ENCODE data around the gene PTTG1IP2. TPM values are rescaled to one million over a fixed set of nuclear protein-coding genes. Genes with fewer than 3 reads are reported as not detected.

PTTG1IP2 gene
- total and polyA plus RNA-seq, 8 donors: not detected

GRCh38 chr7:90446137-90446899, 23.1 kb upstream of the PTTG1IP2 start:
- no peaks in the 10 kb centered on the region for H3K36me3 ChIP-seq
- intact Hi-C loops (cut with DNase I): no loop called here
- peak in 2 of 4 donors; percentile 43 to 76 for ATAC-seq
- H3K27ac ChIP-seq: no peak overlapping the region
- no peak for FAIRE-seq
- 55 to 58% methylated on average over 4 of the region's 4 CpGs for WGBS, 2 donors
- TF ChIP-seq, protein P1, sequence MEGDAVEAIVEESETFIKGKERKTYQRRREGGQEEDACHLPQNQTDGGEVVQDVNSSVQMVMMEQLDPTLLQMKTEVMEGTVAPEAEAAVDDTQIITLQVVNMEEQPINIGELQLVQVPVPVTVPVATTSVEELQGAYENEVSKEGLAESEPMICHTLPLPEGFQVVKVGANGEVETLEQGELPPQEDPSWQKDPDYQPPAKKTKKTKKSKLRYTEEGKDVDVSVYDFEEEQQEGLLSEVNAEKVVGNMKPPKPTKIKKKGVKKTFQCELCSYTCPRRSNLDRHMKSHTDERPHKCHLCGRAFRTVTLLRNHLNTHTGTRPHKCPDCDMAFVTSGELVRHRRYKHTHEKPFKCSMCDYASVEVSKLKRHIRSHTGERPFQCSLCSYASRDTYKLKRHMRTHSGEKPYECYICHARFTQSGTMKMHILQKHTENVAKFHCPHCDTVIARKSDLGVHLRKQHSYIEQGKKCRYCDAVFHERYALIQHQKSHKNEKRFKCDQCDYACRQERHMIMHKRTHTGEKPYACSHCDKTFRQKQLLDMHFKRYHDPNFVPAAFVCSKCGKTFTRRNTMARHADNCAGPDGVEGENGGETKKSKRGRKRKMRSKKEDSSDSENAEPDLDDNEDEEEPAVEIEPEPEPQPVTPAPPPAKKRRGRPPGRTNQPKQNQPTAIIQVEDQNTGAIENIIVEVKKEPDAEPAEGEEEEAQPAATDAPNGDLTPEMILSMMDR (IDR thresholded peaks at IDR 0.05): no peak
- no peak for DNase-seq
- no peaks in the 10 kb centered on the region for H3K4me1 ChIP-seq
- H3K27me3 ChIP-seq: no peaks in the 10 kb centered on the region
- no peak overlapping the region for H3K4me3 ChIP-seq
- H3K9me3 ChIP-seq: no peaks in the 10 kb centered on the region

DNA sequence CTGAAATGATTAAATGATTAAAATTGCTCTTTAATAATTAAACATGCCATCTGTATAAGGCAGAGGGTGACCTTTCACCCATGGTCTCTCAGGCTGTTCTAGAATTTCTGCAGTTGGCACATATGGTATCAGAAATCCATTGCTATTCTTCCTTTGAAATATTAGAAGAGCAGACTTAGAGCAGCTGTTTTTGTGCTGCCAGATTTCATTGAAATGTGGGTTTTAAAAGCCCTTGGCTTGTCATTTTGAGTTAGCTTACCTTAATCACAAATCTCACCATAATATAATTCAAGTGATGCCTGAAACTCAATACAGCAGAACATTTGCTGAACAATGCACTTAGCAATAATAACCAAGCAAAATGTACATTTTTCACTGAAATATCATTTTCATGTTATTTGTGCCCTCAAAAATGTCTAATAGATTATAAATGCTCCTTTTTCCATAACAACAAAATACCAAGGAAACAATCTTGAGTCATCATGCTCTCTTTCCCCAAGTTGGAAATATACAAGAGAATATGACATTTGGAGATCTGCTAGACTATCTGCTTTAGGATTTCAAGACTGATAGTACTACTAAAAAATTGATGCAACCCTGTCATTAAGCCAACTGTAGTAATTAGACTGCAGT, 16.1 kb upstream of the PTTG1IP2 start:
- no peaks in the 10 kb centered on the region for H3K36me3 ChIP-seq
- no peak overlapping the region for H3K4me3 ChIP-seq
- ATAC-seq (peak in 1 of 4 donors; percentile 37), DNase-seq (no peak), FAIRE-seq (no peak)
- peaks cover 8 to 28% (median 10%) of the 10 kb centered on the region in 3 donors for H3K4me1 ChIP-seq
- H3K27ac ChIP-seq: no peak overlapping the region
- no peaks in the 10 kb centered on the region for H3K27me3 ChIP-seq
- TF ChIP-seq, protein P1 (IDR thresholded peaks at IDR 0.05): no peak
- intact Hi-C loops (cut with DNase I): loop anchor here in 1 of 3 donors (10.0 kb wide), 1 partner anchor 581 kb away; no protein-coding TSS in a partner anchor
- no peaks in the 10 kb centered on the region for H3K9me3 ChIP-seq

- intact Hi-C loops (cut with DNase I): loop anchor here in 1 of 3 donors (10.0 kb wide), 1 partner anchor 581 kb away; no protein-coding TSS in a partner anchor
- WGBS, 2 donors: 5 to 16% methylated on average over 1 of the region's 1 CpG
Measured at GRCh38 chr7:90453931-90454330, 15.5 kb upstream of the PTTG1IP2 start.

GRCh38 chr7:90455163-90456030, 14.0 kb upstream of the PTTG1IP2 start:
- no peak for DNase-seq
- no peak overlapping the region for H3K4me3 ChIP-seq
- H3K9me3 ChIP-seq: no peaks in the 10 kb centered on the region
- ATAC-seq: peak; percentile 80 to 92 (median 90)
- H3K4me1 ChIP-seq: peaks cover 8 to 28% (median 10%) of the 10 kb centered on the region in 3 donors
- H3K36me3 ChIP-seq: no peaks in the 10 kb centered on the region
- 26 to 27% methylated on average over 6 of the region's 6 CpGs for WGBS, 2 donors
- TF ChIP-seq, protein P1 (IDR thresholded peaks at IDR 0.05): peak; percentile 6 to 49 (median 43)
- H3K27ac ChIP-seq: no peak overlapping the region
- H3K27me3 ChIP-seq: no peaks in the 10 kb centered on the region
- FAIRE-seq: peak; percentile 75
- intact Hi-C loops (cut with DNase I): loop anchor here in 1 of 3 donors (10.0 kb wide), 1 partner anchor 579 kb away; no protein-coding TSS in a partner anchor

More at GRCh38 chr7:90453931-90454330, 15.5 kb upstream of the PTTG1IP2 start:
- ATAC-seq (peak in 3 of 4 donors; percentile 65 to 85 (median 71)), DNase-seq (no peak), FAIRE-seq (no peak)
- Histone ChIP-seq H3K4me1 (peaks cover 8 to 28% (median 10%) of the 10 kb centered on the region in 3 donors), H3K36me3 (no peaks in the 10 kb centered on the region), H3K27ac (peak overlapping the region in 1 of 4 donors; percentile 5), H3K9me3 (no peaks in the 10 kb centered on the region), H3K4me3 (no peak overlapping the region), H3K27me3 (no peaks in the 10 kb centered on the region)
- TF ChIP-seq, protein P1 (IDR thresholded peaks at IDR 0.05): no peak
